Activated CD8-positive, alpha-beta memory T cell treated with anti-CD3 and anti-CD28 coated beads, Interleukin-2, amount 50 U/mL, for 1 hour (primary cell): Measurements from ENCODE around the gene MED12.

Experiments used
- DNase-seq: peaks from one replicate; pipeline ENCODE4 v3.0.0-alpha.2; 2020; ENCODE audit errors: extremely low read depth

Gene MED12

GRCh38 chrX:71107245-71107644 lies 11.2 kb upstream of the MED12 start:
- no peak for DNase-seq

GRCh38 chrX:71107762-71108360 lies 10.5 kb upstream of the MED12 start:
- no peak for DNase-seq

- DNase-seq: no peak
These were observed 9.3 kb upstream of the MED12 start for GRCh38 chrX:71109051-71109450.

- DNase-seq: peak; percentile 74
These were observed 7.1 kb upstream of the MED12 start, which contains the start of gene IL2RG for GRCh38 chrX:71111141-71111843. TSS of gene IL2RG (minus strand) at chrX:71111577. CDS start at chrX:71111539, 38 bp downstream.

- DNase-seq: no peak
These were observed 6.4 kb upstream of the MED12 start for GRCh38 chrX:71111921-71112431.

GRCh38 chrX:71117358-71117757 lies 1.0 kb upstream of the MED12 start:
- no peak for DNase-seq

GRCh38 chrX:71118985-71119535 lies 664 bp downstream of the MED12 start:
- no peak for DNase-seq

- no peak for DNase-seq
These were observed 9.9 kb downstream of the MED12 start for GRCh38 chrX:71128166-71128833.

- peak; percentile 36 for DNase-seq
These were observed 10.7 kb downstream of the MED12 start for GRCh38 chrX:71128915-71129765.

GRCh38 chrX:71131510-71131909 lies 13.1 kb downstream of the MED12 start:
- DNase-seq: no peak

GRCh38 chrX:71140440-71140839 lies 22.0 kb downstream of the MED12 start:
- no peak for DNase-seq

- DNase-seq: no peak
These were observed 25.1 kb downstream of the MED12 start for GRCh38 chrX:71143508-71143907.

GRCh38 chrX:71144651-71145050 lies 26.3 kb downstream of the MED12 start, which contains the start of gene NLGN3:
TSS of gene NLGN3 (plus strand) at chrX:71144841. CDS start at chrX:71147750, 2,909 bp downstream.
- no peak for DNase-seq

- no peak for DNase-seq
These were observed 29.3 kb downstream of the MED12 start for GRCh38 chrX:71147496-71148277.

GRCh38 chrX:71148278-71148663 lies 29.9 kb downstream of the MED12 start:
- no peak for DNase-seq

GRCh38 chrX:71151366-71151765 lies 33.0 kb downstream of the MED12 start:
- DNase-seq: no peak

- no peak for DNase-seq
These were observed 35.8 kb downstream of the MED12 start for GRCh38 chrX:71154196-71154595.

- no peak for DNase-seq
These were observed 36.2 kb downstream of the MED12 start for GRCh38 chrX:71154641-71155040.

- no peak for DNase-seq
These were observed 40.2 kb downstream of the MED12 start for GRCh38 chrX:71158603-71159002.

- DNase-seq: no peak
These were observed 40.9 kb downstream of the MED12 start for GRCh38 chrX:71159335-71159734.

GRCh38 chrX:71160475-71160874 lies 42.1 kb downstream of the MED12 start:
- DNase-seq: no peak
